Measurements from ENCODE around the gene GFOD1. TPM values are rescaled to one million over a fixed set of nuclear protein-coding genes. Genes with fewer than 3 reads are reported as not detected.

GFOD1 gene
- total RNA-seq, 2 donors from 2014 or later = 10.0 to 12.2 TPM

GRCh38 chr6:13526727-13527670 lies 39.6 kb upstream of the GFOD1 start:
- no peaks in the 10 kb centered on the region for H3K36me3 ChIP-seq
- H3K9me3 ChIP-seq = no peaks in the 10 kb centered on the region
- no peak overlapping the region for H3K27ac ChIP-seq
- no peaks in the 10 kb centered on the region for H3K27me3 ChIP-seq (replicated peaks; ENCODE audit: insufficient read depth)
- TF ChIP-seq POLR2A (IDR thresholded peaks at IDR 0.05) = no peak
- no peak for TF ChIP-seq POLR2AphosphoS5 (IDR thresholded peaks at IDR 0.05)
- TF ChIP-seq, protein P1, sequence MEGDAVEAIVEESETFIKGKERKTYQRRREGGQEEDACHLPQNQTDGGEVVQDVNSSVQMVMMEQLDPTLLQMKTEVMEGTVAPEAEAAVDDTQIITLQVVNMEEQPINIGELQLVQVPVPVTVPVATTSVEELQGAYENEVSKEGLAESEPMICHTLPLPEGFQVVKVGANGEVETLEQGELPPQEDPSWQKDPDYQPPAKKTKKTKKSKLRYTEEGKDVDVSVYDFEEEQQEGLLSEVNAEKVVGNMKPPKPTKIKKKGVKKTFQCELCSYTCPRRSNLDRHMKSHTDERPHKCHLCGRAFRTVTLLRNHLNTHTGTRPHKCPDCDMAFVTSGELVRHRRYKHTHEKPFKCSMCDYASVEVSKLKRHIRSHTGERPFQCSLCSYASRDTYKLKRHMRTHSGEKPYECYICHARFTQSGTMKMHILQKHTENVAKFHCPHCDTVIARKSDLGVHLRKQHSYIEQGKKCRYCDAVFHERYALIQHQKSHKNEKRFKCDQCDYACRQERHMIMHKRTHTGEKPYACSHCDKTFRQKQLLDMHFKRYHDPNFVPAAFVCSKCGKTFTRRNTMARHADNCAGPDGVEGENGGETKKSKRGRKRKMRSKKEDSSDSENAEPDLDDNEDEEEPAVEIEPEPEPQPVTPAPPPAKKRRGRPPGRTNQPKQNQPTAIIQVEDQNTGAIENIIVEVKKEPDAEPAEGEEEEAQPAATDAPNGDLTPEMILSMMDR (IDR thresholded peaks at IDR 0.05) = no peak
- WGBS = 78% methylated on average over 17 of the region's 17 CpGs
- H3K4me1 ChIP-seq (replicated peaks) = no peaks in the 10 kb centered on the region
- H3K4me3 ChIP-seq = no peak overlapping the region
- intact Hi-C loops (cut with DNase I) = no loop called here
- no peak for DNase-seq (ENCODE audit: low spot score)

DNA sequence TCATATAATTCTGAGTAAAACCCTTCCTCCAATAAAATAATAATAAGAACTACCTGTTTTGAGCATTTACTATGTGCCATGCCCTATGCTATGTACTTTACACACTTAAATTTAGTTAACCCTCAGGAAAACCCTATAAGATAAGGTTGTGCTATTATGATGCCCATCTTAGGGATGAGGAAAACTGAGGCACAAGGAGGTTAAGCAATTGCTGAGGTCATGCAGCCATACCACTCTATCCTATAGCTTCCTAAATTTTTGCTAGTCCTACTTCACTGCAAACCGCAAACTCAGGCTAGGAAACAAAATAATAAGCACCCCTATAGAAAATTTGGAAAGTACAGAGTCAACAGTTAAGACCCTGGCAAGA lies 38.9 kb upstream of the GFOD1 start:
- intact Hi-C loops (cut with DNase I) = no loop called here
- Histone ChIP-seq H3K4me1 (replicated peaks) (no peaks in the 10 kb centered on the region), H3K4me3 (no peak overlapping the region), H3K36me3 (no peaks in the 10 kb centered on the region), H3K27me3 (replicated peaks; ENCODE audit: insufficient read depth) (no peaks in the 10 kb centered on the region), H3K27ac (no peak overlapping the region), H3K9me3 (no peaks in the 10 kb centered on the region)
- no peak for DNase-seq (ENCODE audit: low spot score)
- 66% methylated on average over 1 of the region's 1 CpG for WGBS
- TF ChIP-seq, protein P1 (IDR thresholded peaks at IDR 0.05) = no peak
- TF ChIP-seq POLR2AphosphoS5 (IDR thresholded peaks at IDR 0.05) = no peak
- TF ChIP-seq POLR2A (IDR thresholded peaks at IDR 0.05) = no peak

DNA sequence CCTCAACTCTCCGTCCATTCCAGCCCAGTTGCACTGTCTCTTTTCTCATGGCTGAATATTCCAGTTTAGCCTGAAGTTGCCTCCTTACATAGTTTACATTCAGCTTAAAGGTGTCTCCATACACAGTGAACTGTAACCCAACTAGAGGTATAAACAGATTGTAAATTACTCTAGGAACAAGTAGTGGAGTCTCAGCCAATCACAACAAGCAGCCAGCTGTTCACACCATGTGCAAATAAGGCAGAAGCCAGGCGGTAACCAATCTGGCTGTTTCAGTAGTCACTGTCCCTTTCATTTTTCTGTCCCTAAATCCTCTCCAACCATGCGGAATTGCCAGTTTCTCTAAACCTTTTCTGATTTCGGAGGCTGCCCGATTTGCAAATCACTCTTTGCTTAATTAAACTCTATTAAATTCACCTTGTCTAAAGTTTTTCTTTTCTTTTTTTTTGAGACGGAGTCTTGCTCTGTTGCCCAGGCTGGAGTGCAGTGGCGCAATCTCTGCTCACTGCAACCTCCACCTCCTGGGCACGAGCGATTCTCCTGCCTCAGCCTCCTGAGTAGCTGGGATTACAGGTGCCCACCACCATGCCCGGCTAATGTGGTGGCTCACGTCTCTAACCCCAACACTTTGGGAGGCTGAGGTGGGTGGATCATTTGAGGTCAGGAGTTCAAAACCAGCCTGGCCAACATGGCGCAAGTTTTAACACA lies 37.6 kb upstream of the GFOD1 start:
- Histone ChIP-seq H3K4me1 (replicated peaks) (no peaks in the 10 kb centered on the region), H3K27ac (no peak overlapping the region), H3K9me3 (no peaks in the 10 kb centered on the region), H3K36me3 (no peaks in the 10 kb centered on the region), H3K4me3 (no peak overlapping the region), H3K27me3 (replicated peaks; ENCODE audit: insufficient read depth) (no peaks in the 10 kb centered on the region)
- peak; percentile 17 for DNase-seq (ENCODE audit: low spot score)
- 85% methylated on average over 12 of the region's 12 CpGs for WGBS
- no peak for TF ChIP-seq POLR2A (IDR thresholded peaks at IDR 0.05)
- TF ChIP-seq POLR2AphosphoS5 (IDR thresholded peaks at IDR 0.05) = no peak
- TF ChIP-seq, protein P1 (IDR thresholded peaks at IDR 0.05) = no peak
- intact Hi-C loops (cut with DNase I) = no loop called here

- intact Hi-C loops (cut with DNase I) = no loop called here
- no peak for TF ChIP-seq POLR2AphosphoS5 (IDR thresholded peaks at IDR 0.05)
- TF ChIP-seq POLR2A (IDR thresholded peaks at IDR 0.05) = no peak
- TF ChIP-seq, protein P1 (IDR thresholded peaks at IDR 0.05) = no peak
- WGBS = 84% methylated on average over 11 of the region's 11 CpGs
- Histone ChIP-seq H3K36me3 (no peaks in the 10 kb centered on the region), H3K27ac (no peak overlapping the region), H3K4me1 (replicated peaks) (no peaks in the 10 kb centered on the region), H3K4me3 (no peak overlapping the region), H3K9me3 (no peaks in the 10 kb centered on the region), H3K27me3 (replicated peaks; ENCODE audit: insufficient read depth) (no peaks in the 10 kb centered on the region)
- no peak for DNase-seq (ENCODE audit: low spot score)
These were observed 36.6 kb upstream of the GFOD1 start for GRCh38 chr6:13523826-13524622.
